Liver (tissue), 9 donors: ENCODE data around the gene LDB2. TPM values are rescaled to one million over a fixed set of nuclear protein-coding genes. Genes with fewer than 3 reads are reported as not detected.

ENCODE experiments used
- DNase-seq: peaks from one replicate; pipeline ENCODE4 v3.0.0-alpha.2; 2017; ENCODE audit warnings: low spot score
- H3K27ac ChIP-seq, 2 donors: one replicate each; pipeline ENCODE4 v1.7.0; 2013; ENCODE audit warnings: inconsistent platforms in 2 of 2, low read length in 2 of 2, control low read depth in 1 of 2, low read depth in 1 of 2, mild to moderate bottlenecking in 1 of 2
- H3K27me3 ChIP-seq, 4 donors: one replicate each; pipeline versions ENCODE4 v1.6.1 to v1.7.0; 2013; ENCODE audit warnings: low read length in 3 of 4, inconsistent platforms in 1 of 4, mild to moderate bottlenecking in 1 of 4, moderate library complexity in 1 of 4; ENCODE audit not compliant: control insufficient read depth in 4 of 4, insufficient read depth in 4 of 4
- H3K36me3 ChIP-seq, 4 donors: one replicate each; pipeline versions ENCODE4 v1.6.1 to v1.7.0; 2013; ENCODE audit warnings: low read length in 3 of 4, mild to moderate bottlenecking in 3 of 4, low read depth in 1 of 4, moderate library complexity in 1 of 4; ENCODE audit not compliant: control insufficient read depth in 4 of 4, insufficient read depth in 3 of 4
- H3K4me1 ChIP-seq, 4 donors: one replicate each; pipeline versions ENCODE4 v1.6.1 to v1.7.0; 2013; ENCODE audit warnings: low read length in 3 of 4, mild to moderate bottlenecking in 3 of 4, moderate library complexity in 1 of 4; ENCODE audit not compliant: control insufficient read depth in 4 of 4, insufficient read depth in 4 of 4
- H3K4me3 ChIP-seq, 3 donors: one replicate each; pipeline versions ENCODE4 v1.6.1 to v1.7.0; 2013; ENCODE audit warnings: low read length in 3 of 3, control low read depth in 1 of 3, low read depth in 1 of 3, mild to moderate bottlenecking in 1 of 3
- H3K9ac ChIP-seq, 2 donors: one replicate each; pipeline ENCODE4 v1.7.0; 2013; ENCODE audit warnings: low read length in 2 of 2, mild to moderate bottlenecking in 2 of 2, moderate library complexity in 2 of 2, control low read depth in 1 of 2, low read depth in 1 of 2
- H3K9me3 ChIP-seq, 4 donors: one replicate each; pipeline versions ENCODE4 v1.6.1 to v1.7.0; 2013; ENCODE audit warnings: low read length in 3 of 4; ENCODE audit not compliant: control insufficient read depth in 4 of 4
- ATF3 ChIP-seq: IDR thresholded peaks from 2 replicates; pipeline ENCODE4 v1.6.1; 2016; ENCODE audit warnings: antibody characterized with exemption
- FOXA1 ChIP-seq: IDR thresholded peaks from 2 replicates; pipeline ENCODE4 v1.6.1; 2016; ENCODE audit warnings: antibody characterized with exemption
- FOXA2 ChIP-seq: IDR thresholded peaks from 2 replicates; pipeline ENCODE4 v1.6.1; 2016; ENCODE audit warnings: antibody characterized with exemption
- HNF4A ChIP-seq, 2 donors: conservative IDR thresholded peaks; 2 replicates each; pipeline ENCODE4 v1.6.1; 2016; ENCODE audit warnings: antibody characterized with exemption in 2 of 2, mild to moderate bottlenecking in 2 of 2
- JUND ChIP-seq, 2 donors: IDR thresholded peaks; 2 replicates each; pipeline ENCODE4 v1.6.1; 2016; ENCODE audit warnings: antibody characterized with exemption in 2 of 2
- MAX ChIP-seq: IDR thresholded peaks from 2 replicates; pipeline ENCODE4 v1.6.1; 2016; ENCODE audit warnings: antibody characterized with exemption
- NR2F2 ChIP-seq: IDR thresholded peaks from 2 replicates; pipeline ENCODE4 v1.6.1; 2016; ENCODE audit warnings: antibody characterized with exemption
- RAD21 ChIP-seq, 2 donors: IDR thresholded peaks; 2 replicates each; pipeline ENCODE4 v1.6.1; 2016; ENCODE audit warnings: antibody characterized with exemption in 2 of 2, mild to moderate bottlenecking in 2 of 2
- REST ChIP-seq: IDR thresholded peaks from 2 replicates; pipeline ENCODE4 v1.6.1; 2016; ENCODE audit warnings: antibody characterized with exemption, mild to moderate bottlenecking
- RXRA ChIP-seq, 2 donors: IDR thresholded peaks; 2 replicates each; pipeline ENCODE4 v1.6.1; 2017 to 2018; ENCODE audit warnings: antibody characterized with exemption in 2 of 2, mild to moderate bottlenecking in 1 of 2
- SP1 ChIP-seq: IDR thresholded peaks from 2 replicates; pipeline ENCODE4 v1.6.1; 2018; ENCODE audit warnings: antibody characterized with exemption, mild to moderate bottlenecking
- WGBS: extraction: QIAGEN DNeasy Blood & Tissue Kit; methylation state at CpG from one replicate; pipeline ENCODE4 v1.1.7; 2013; 5-methylcytosine and 5-hydroxymethylcytosine counted together
- polyA plus RNA-seq, 2 donors: library from polyadenylated mRNA; stranded (reverse) in 1 of 2; unstranded in 1 of 2; fragments of 200-250 nt in 1 of 2; fragments of >200 nt in 1 of 2; fragmentation: Nextera tagmentation in 1 of 2; extraction: Ambion mirVana in 1 of 2; gene quantifications; one replicate each; pipeline versions ENCODE4 v1.2.1 to v1.2.3, GENCODE V29; 2013 to 2015
- total RNA-seq, 2 donors: library from RNA; depleted of rRNA; stranded (reverse); fragments of >200 nt; gene quantifications; one replicate each; pipeline ENCODE4 v1.2.3, GENCODE V29; 2014
- donor health status: healthy.
- donor health status: healthy.
- donor health status: healthy.
- donor health status: healthy.
- donor health status: healthy.

The LDB2 gene
- total and polyA plus RNA-seq, 4 donors: 7.4 to 31.9 (median 16.8) TPM

GRCh38 chr4:16820329-16820728, 78.1 kb downstream of the LDB2 start:
- no peaks in the 10 kb centered on the region for H3K36me3 ChIP-seq
- H3K27ac ChIP-seq: no peak overlapping the region
- WGBS: 48% methylated on average over 6 of the region's 6 CpGs
- H3K9me3 ChIP-seq: no peaks in the 10 kb centered on the region
- H3K27me3 ChIP-seq: no peaks in the 10 kb centered on the region
- TF ChIP-seq FOXA1 (no peak), RAD21 (IDR thresholded peaks at IDR 0.05) (peak in 1 of 2 donors; percentile 12), NR2F2 (peak; percentile 89)
- no peak overlapping the region for H3K9ac ChIP-seq
- DNase-seq: no peak
- H3K4me3 ChIP-seq: no peak overlapping the region
- peaks cover 7 to 25% (median 19%) of the 10 kb centered on the region in 4 donors for H3K4me1 ChIP-seq

GRCh38 chr4:16819652-16820051, 78.8 kb downstream of the LDB2 start:
- Histone ChIP-seq H3K4me3 (no peak overlapping the region), H3K4me1 (peaks cover 4 to 18% (median 13%) of the 10 kb centered on the region in 4 donors), H3K27me3 (no peaks in the 10 kb centered on the region), H3K9me3 (no peaks in the 10 kb centered on the region), H3K27ac (peak overlapping the region in 1 of 2 donors; percentile 10), H3K9ac (no peak overlapping the region), H3K36me3 (no peaks in the 10 kb centered on the region)
- TF ChIP-seq REST (no peak), JUND (IDR thresholded peaks at IDR 0.05) (peak in 1 of 2 donors; percentile 12), FOXA2 (peak; percentile 30), HNF4A (conservative IDR thresholded peaks at IDR 0.05) (peak in 1 of 2 donors; percentile 37), MAX (no peak), RAD21 (IDR thresholded peaks at IDR 0.05) (peak; percentile 4 to 13), RXRA (IDR thresholded peaks at IDR 0.05) (no peak)
- no peak for DNase-seq
- WGBS: 63% methylated on average over 3 of the region's 3 CpGs

GRCh38 chr4:16818005-16818404, 80.4 kb downstream of the LDB2 start:
- Histone ChIP-seq H3K4me3 (no peak overlapping the region), H3K27ac (no peak overlapping the region), H3K36me3 (no peaks in the 10 kb centered on the region), H3K9ac (no peak overlapping the region), H3K27me3 (no peaks in the 10 kb centered on the region), H3K9me3 (no peaks in the 10 kb centered on the region), H3K4me1 (peaks cover 0 to 5% (median 2%) of the 10 kb centered on the region in 4 donors)
- WGBS: 92% methylated on average over 3 of the region's 3 CpGs
- TF ChIP-seq SP1 (no peak), NR2F2 (no peak), HNF4A (conservative IDR thresholded peaks at IDR 0.05) (no peak), RAD21 (IDR thresholded peaks at IDR 0.05) (no peak), REST (no peak), ATF3 (no peak)
- no peak for DNase-seq
